ENCODE data around the gene ZNF683.

- TF ChIP-seq CTCF (optimal IDR thresholded peaks at IDR 0.05 in 1 of 3, IDR thresholded peaks at IDR 0.05 in 1 of 3, conservative IDR thresholded peaks at IDR 0.05 in 1 of 3; ENCODE audit: extremely low read depth in 1 of 3, insufficient read depth in 2 of 3, low read length in 3 of 3) = no peak
- no peak for TF ChIP-seq EZH2 (IDR thresholded peaks at IDR 0.05; ENCODE audit: low read length)
Observed at GRCh38 chr1:26317146-26317545, 55.4 kb downstream of the ZNF683 start.
